Measurements from ENCODE around the gene PDE7B. TPM values are rescaled to one million over a fixed set of nuclear protein-coding genes. Genes with fewer than 3 reads are reported as not detected.

The PDE7B gene
- 0.52 and 1.0 TPM in 2 replicates for total RNA-seq
- 0.20 TPM for polyA plus RNA-seq (2012)

- DNase-seq (ENCODE audit: low read depth): peak; percentile 82
Measured at GRCh38 chr6:135851442-135852271, at the start of gene PDE7B. Gene PDE7B (plus strand): TSS chr6:135851701.

GRCh38 chr6:135801755-135802465 lies 49.6 kb upstream of the PDE7B start:
- no peak for DNase-seq (ENCODE audit: low read depth)

- no peak for DNase-seq (ENCODE audit: low read depth)
Measured at GRCh38 chr6:135810486-135810885, 41.0 kb upstream of the PDE7B start.

- DNase-seq (ENCODE audit: low read depth): no peak
Measured at GRCh38 chr6:135811170-135811569, 40.3 kb upstream of the PDE7B start.

- peak; percentile 18 for DNase-seq (ENCODE audit: low read depth)
Measured at GRCh38 chr6:135811644-135812526, 39.6 kb upstream of the PDE7B start.

GRCh38 chr6:135813401-135813800 lies 38.1 kb upstream of the PDE7B start:
- no peak for DNase-seq (ENCODE audit: low read depth)

- DNase-seq (ENCODE audit: low read depth): no peak
Measured at GRCh38 chr6:135814043-135814442, 37.5 kb upstream of the PDE7B start.

GRCh38 chr6:135815216-135815615 lies 36.3 kb upstream of the PDE7B start:
- DNase-seq (ENCODE audit: low read depth): no peak

- no peak for DNase-seq (ENCODE audit: low read depth)
Measured at GRCh38 chr6:135817035-135817434, 34.5 kb upstream of the PDE7B start.

- no peak for DNase-seq (ENCODE audit: low read depth)
Measured at GRCh38 chr6:135819665-135820064, 31.8 kb upstream of the PDE7B start.

GRCh38 chr6:135820340-135820739 lies 31.2 kb upstream of the PDE7B start:
- DNase-seq (ENCODE audit: low read depth): no peak

GRCh38 chr6:135823851-135824250 lies 27.6 kb upstream of the PDE7B start:
- no peak for DNase-seq (ENCODE audit: low read depth)

- no peak for DNase-seq (ENCODE audit: low read depth)
Measured at GRCh38 chr6:135826236-135826804, 25.2 kb upstream of the PDE7B start.

GRCh38 chr6:135828021-135828420 lies 23.5 kb upstream of the PDE7B start:
- no peak for DNase-seq (ENCODE audit: low read depth)

- DNase-seq (ENCODE audit: low read depth): no peak
Measured at GRCh38 chr6:135830452-135830881, 21.0 kb upstream of the PDE7B start.

- no peak for DNase-seq (ENCODE audit: low read depth)
Measured at GRCh38 chr6:135831016-135831415, 20.5 kb upstream of the PDE7B start.

- DNase-seq (ENCODE audit: low read depth): no peak
Measured at GRCh38 chr6:135832166-135832565, 19.3 kb upstream of the PDE7B start.

- no peak for DNase-seq (ENCODE audit: low read depth)
Measured at GRCh38 chr6:135833771-135834170, 17.7 kb upstream of the PDE7B start.

- no peak for DNase-seq (ENCODE audit: low read depth)
Measured at GRCh38 chr6:135837735-135838449, 13.6 kb upstream of the PDE7B start.

GRCh38 chr6:135839121-135839520 lies 12.4 kb upstream of the PDE7B start:
- no peak for DNase-seq (ENCODE audit: low read depth)
